Tibial nerve (tissue), 3 donors: ENCODE results near the gene DIP2C.

Experiments used
- CTCF ChIP-seq, 5 experiments: fragments of 200-600 bp in 3 of 5; fragments of 450-650 bp in 2 of 5; sonication (generic) in 3 of 5; IDR thresholded peaks; one replicate each; pipeline ENCODE4 v1.5.1; 2016 to 2019; ENCODE audit warnings: antibody characterized with exemption in 5 of 5, mild to moderate bottlenecking in 3 of 5, moderate library complexity in 2 of 5
- POLR2A ChIP-seq, 2 donors: fragments of 450-650 bp; IDR thresholded peaks; one replicate each; pipeline ENCODE4 v1.6.1; 2017; ENCODE audit warnings: antibody characterized with exemption in 2 of 2, mild to moderate bottlenecking in 2 of 2, moderate library complexity in 2 of 2

GRCh38 chr10:499991-500390 is 189.5 kb downstream of the DIP2C start:
- TF ChIP-seq CTCF (IDR thresholded peaks at IDR 0.05) = no peak
- no peak for TF ChIP-seq POLR2A (IDR thresholded peaks at IDR 0.05)
